22Rv1 (cell line): ENCODE data around the gene TOP1.

Experiments
- H3K27ac ChIP-seq: fragments of 450-650 bp; 2 replicates; pipeline ENCODE4 v1.5.1; 2017
- CTCF ChIP-seq: fragments of 450-650 bp; IDR thresholded peaks from 2 replicates; pipeline ENCODE4 v1.5.1; 2017; ENCODE audit warnings: mild to moderate bottlenecking
- ZFX ChIP-seq: fragments of 450-650 bp; IDR thresholded peaks from 2 replicates; pipeline ENCODE4 v1.6.1; 2017; ENCODE audit warnings: antibody characterized with exemption, borderline replicate concordance

The TOP1 gene

GRCh38 chr20:41051009-41051825 lies 22.6 kb downstream of the TOP1 start:
- no peak overlapping the region for H3K27ac ChIP-seq
- TF ChIP-seq CTCF, result no peak

- H3K27ac ChIP-seq, result no peak overlapping the region
- TF ChIP-seq ZFX, result no peak
- no peak for TF ChIP-seq CTCF
Observed at GRCh38 chr20:41052742-41053419, 24.3 kb downstream of the TOP1 start.

GRCh38 chr20:41054070-41054846 lies 25.6 kb downstream of the TOP1 start:
- no peak overlapping the region for H3K27ac ChIP-seq
- TF ChIP-seq ZFX (no peak), CTCF (no peak)

GRCh38 chr20:41054847-41055230 lies 26.2 kb downstream of the TOP1 start:
- H3K27ac ChIP-seq, result no peak overlapping the region
- TF ChIP-seq ZFX (no peak), CTCF (no peak)

- TF ChIP-seq ZFX (no peak), CTCF (no peak)
- no peak overlapping the region for H3K27ac ChIP-seq
Observed at GRCh38 chr20:41055679-41056078, 27.1 kb downstream of the TOP1 start.

- H3K27ac ChIP-seq, result no peak overlapping the region
- TF ChIP-seq CTCF (no peak), ZFX (no peak)
Observed at GRCh38 chr20:41057999-41058673, 29.5 kb downstream of the TOP1 start.
